HG02798 (cell line): ENCODE data around the gene ASIC2.

Source experiments
- ATAC-seq: cut with Tn5 transposase; IDR thresholded peaks from one replicate; pipeline ENCODE4 v1.9.1; 2021; ENCODE audit warnings: mild to moderate bottlenecking; ENCODE audit not compliant: unreplicated experiment, poor library complexity

Gene ASIC2

GRCh38 chr17:33044771-33045170, 248.3 kb downstream of the ASIC2 start:
- ATAC-seq = no peak

GRCh38 chr17:33040461-33040860, 252.6 kb downstream of the ASIC2 start:
- no peak for ATAC-seq

- ATAC-seq = no peak
Observed at GRCh38 chr17:33039874-33040273, 253.2 kb downstream of the ASIC2 start.

- ATAC-seq = no peak
Observed at GRCh38 chr17:33038740-33039139, 254.4 kb downstream of the ASIC2 start.

GRCh38 chr17:33033176-33033575, 259.9 kb downstream of the ASIC2 start:
- no peak for ATAC-seq

GRCh38 chr17:33028778-33029177, 264.3 kb downstream of the ASIC2 start:
- no peak for ATAC-seq

- ATAC-seq = no peak
Observed at GRCh38 chr17:33028061-33028460, 265.0 kb downstream of the ASIC2 start.

- no peak for ATAC-seq
Observed at GRCh38 chr17:33024688-33025486, 268.2 kb downstream of the ASIC2 start.

GRCh38 chr17:33023790-33024189, 269.3 kb downstream of the ASIC2 start:
- no peak for ATAC-seq

GRCh38 chr17:33021731-33022408, 271.2 kb downstream of the ASIC2 start:
- no peak for ATAC-seq

GRCh38 chr17:33019161-33019890, 273.8 kb downstream of the ASIC2 start:
- ATAC-seq = no peak

- ATAC-seq = no peak
Observed at GRCh38 chr17:33017366-33017765, 275.7 kb downstream of the ASIC2 start.

- ATAC-seq = no peak
Observed at GRCh38 chr17:33016920-33017319, 276.2 kb downstream of the ASIC2 start.

GRCh38 chr17:33015716-33016346, 277.3 kb downstream of the ASIC2 start:
- ATAC-seq = no peak

- ATAC-seq = no peak
Observed at GRCh38 chr17:33014751-33015150, 278.3 kb downstream of the ASIC2 start.

- no peak for ATAC-seq
Observed at GRCh38 chr17:33013596-33014375, 279.3 kb downstream of the ASIC2 start.

- no peak for ATAC-seq
Observed at GRCh38 chr17:33012522-33013033, 280.5 kb downstream of the ASIC2 start.

GRCh38 chr17:33009636-33010035, 283.5 kb downstream of the ASIC2 start:
- no peak for ATAC-seq

GRCh38 chr17:33007186-33007585, 285.9 kb downstream of the ASIC2 start:
- ATAC-seq = no peak

GRCh38 chr17:33002246-33002645, 290.8 kb downstream of the ASIC2 start:
- ATAC-seq = no peak
